BLaER1 treated with 17β-estradiol and CSF1 and Interleukin-3, amounts not matched to agents 10 nM and 100 nM (cell line): Measurements from ENCODE around the gene LITAF.
"Not testable (repeated sequence)": the region's sequence is repeated elsewhere in the genome, so short reads cannot be mapped to it uniquely, and the experiment has no call there.

ENCODE experiments used
- H3K27ac ChIP-seq, 11 experiments: shearing (Covaris generic); formaldehyde crosslinking; 2 replicates each; pipeline ENCODE4 v1.8.1; 2022
- H3K27me3 ChIP-seq, 11 experiments: shearing (Covaris generic); formaldehyde crosslinking; 2 replicates each; pipeline ENCODE4 v1.8.1; 2022
- H3K36me3 ChIP-seq, 11 experiments: shearing (Covaris generic); formaldehyde crosslinking; 2 replicates each; pipeline ENCODE4 v1.8.1; 2022
- H3K4me1 ChIP-seq, 10 experiments: shearing (Covaris generic); formaldehyde crosslinking; 2 replicates each; pipeline ENCODE4 v1.8.1; 2022
- H3K4me2 ChIP-seq, 11 experiments: shearing (Covaris generic); formaldehyde crosslinking; 2 replicates each; pipeline ENCODE4 v1.8.1; 2022
- H3K4me3 ChIP-seq, 10 experiments: shearing (Covaris generic); formaldehyde crosslinking; 2 replicates each; pipeline ENCODE4 v1.8.1; 2022
- H3K9ac ChIP-seq, 11 experiments: shearing (Covaris generic); formaldehyde crosslinking; 2 replicates each; pipeline ENCODE4 v1.8.1; 2022
- H3K9me3 ChIP-seq, 11 experiments: shearing (Covaris generic); formaldehyde crosslinking; replicated peaks in 1 of 11; 2 replicates each; pipeline ENCODE4 v1.8.1; 2022
- H4K20me1 ChIP-seq, 11 experiments: shearing (Covaris generic); formaldehyde crosslinking; 2 replicates each; pipeline ENCODE4 v1.8.1; 2022
- Cebpa-rat ChIP-seq, 11 experiments: shearing (Covaris generic); IDR thresholded peaks; 2 replicates each; pipeline ENCODE4 v1.8.1; 2022

The LITAF gene

GRCh38 chr16:11564046-11564926 lies 22.4 kb downstream of the LITAF start:
- Histone ChIP-seq H3K36me3 (peaks cover 5 to 88% (median 42%) of the 10 kb centered on the region in 11 experiments; a peak in 20 of 22 replicates), H3K4me1 (peaks cover 40 to 70% (median 47%) of the 10 kb centered on the region in 10 experiments), H3K27me3 (no peaks in the 10 kb centered on the region), H4K20me1 (peaks cover 93 to 100% (median 99%) of the 10 kb centered on the region in 11 experiments), H3K27ac (no peak overlapping the region), H3K9me3 (no peaks in the 10 kb centered on the region), H3K9ac (0 out of 22 replicates have a peak overlapping the region, but pooled peaks of 1 of the 11 experiments have one; percentile 24), H3K4me3 (no peak overlapping the region), H3K4me2 (peak overlapping the region in 6 of 11 experiments; percentile 3 to 86 (median 48); a peak in 6 of 22 replicates)
- no peak for TF ChIP-seq Cebpa-rat (IDR thresholded peaks at IDR 0.05)

GRCh38 chr16:11563493-11564040 lies 23.2 kb downstream of the LITAF start:
- H3K27ac ChIP-seq, result no peak overlapping the region
- no peak overlapping the region for H3K4me3 ChIP-seq
- peaks cover 0 to 86% (median 40%) of the 10 kb centered on the region in 11 experiments; a peak in 19 of 22 replicates for H3K36me3 ChIP-seq
- H3K9me3 ChIP-seq, result no peaks in the 10 kb centered on the region
- H4K20me1 ChIP-seq, result peaks cover 92 to 100% (median 99%) of the 10 kb centered on the region in 11 experiments
- H3K4me2 ChIP-seq, result peak overlapping the region; percentile 3 to 86 (median 37); a peak in 14 of 22 replicates
- H3K9ac ChIP-seq, result no peak overlapping the region
- TF ChIP-seq Cebpa-rat (IDR thresholded peaks at IDR 0.05), result no peak
- H3K4me1 ChIP-seq, result peaks cover 46 to 67% (median 51%) of the 10 kb centered on the region in 10 experiments
- H3K27me3 ChIP-seq, result no peaks in the 10 kb centered on the region

- H4K20me1 ChIP-seq, result peaks cover 92 to 100% (median 99%) of the 10 kb centered on the region in 11 experiments
- no peaks in the 10 kb centered on the region for H3K9me3 ChIP-seq
- peak overlapping the region; percentile 27 to 86 (median 71); a peak in 16 of 22 replicates for H3K4me2 ChIP-seq
- peaks cover 0 to 86% (median 39%) of the 10 kb centered on the region in 11 experiments; a peak in 19 of 22 replicates for H3K36me3 ChIP-seq
- peak overlapping the region in 2 of 11 experiments; percentile 25 to 58; a peak in 1 of 22 replicates for H3K9ac ChIP-seq
- no peak overlapping the region for H3K4me3 ChIP-seq
- peaks cover 52 to 68% (median 58%) of the 10 kb centered on the region in 10 experiments for H3K4me1 ChIP-seq
- TF ChIP-seq Cebpa-rat (IDR thresholded peaks at IDR 0.05), result no peak
- no peak overlapping the region for H3K27ac ChIP-seq
- no peaks in the 10 kb centered on the region for H3K27me3 ChIP-seq
Measured at GRCh38 chr16:11562941-11563340, 23.8 kb downstream of the LITAF start.

GRCh38 chr16:11562411-11562810 lies 24.3 kb downstream of the LITAF start:
- Histone ChIP-seq H3K4me2 (peak overlapping the region; percentile 27 to 86 (median 71); a peak in 20 of 22 replicates), H4K20me1 (peaks cover 92 to 100% (median 99%) of the 10 kb centered on the region in 11 experiments), H3K9me3 (no peaks in the 10 kb centered on the region; a peak in 1 of 22 replicates), H3K27me3 (no peaks in the 10 kb centered on the region), H3K4me1 (peaks cover 58 to 74% (median 63%) of the 10 kb centered on the region in 10 experiments), H3K4me3 (no peak overlapping the region), H3K9ac (peak overlapping the region in 1 of 11 experiments; percentile 58; a peak in 1 of 22 replicates), H3K27ac (no peak overlapping the region), H3K36me3 (peaks cover 0 to 86% (median 39%) of the 10 kb centered on the region in 11 experiments; a peak in 19 of 22 replicates)
- no peak for TF ChIP-seq Cebpa-rat (IDR thresholded peaks at IDR 0.05)

GRCh38 chr16:11561856-11562255 lies 24.9 kb downstream of the LITAF start:
- H3K4me1 ChIP-seq, result peaks cover 60 to 78% (median 67%) of the 10 kb centered on the region in 10 experiments
- no peak for TF ChIP-seq Cebpa-rat (IDR thresholded peaks at IDR 0.05)
- peaks cover 91 to 100% (median 99%) of the 10 kb centered on the region in 11 experiments for H4K20me1 ChIP-seq
- no peaks in the 10 kb centered on the region for H3K27me3 ChIP-seq
- peaks cover 0 to 86% (median 39%) of the 10 kb centered on the region in 11 experiments; a peak in 19 of 22 replicates for H3K36me3 ChIP-seq
- peak overlapping the region in 3 of 11 experiments; percentile 14 to 58 (median 42); a peak in 2 of 22 replicates for H3K9ac ChIP-seq
- peak overlapping the region; percentile 54 to 86 (median 72) for H3K4me2 ChIP-seq
- no peak overlapping the region for H3K27ac ChIP-seq
- peaks cover 0 to 5% (median 0%) of the 10 kb centered on the region in 11 experiments; a peak in 5 of 22 replicates for H3K9me3 ChIP-seq
- H3K4me3 ChIP-seq, result no peak overlapping the region

- Histone ChIP-seq H3K4me2 (peak overlapping the region; percentile 54 to 86 (median 72)), H3K27me3 (no peaks in the 10 kb centered on the region), H3K9me3 (peaks cover 0 to 9% (median 4%) of the 10 kb centered on the region in 11 experiments; a peak in 17 of 22 replicates), H3K4me1 (peaks cover 60 to 78% (median 68%) of the 10 kb centered on the region in 10 experiments), H3K27ac (0 out of 22 replicates have a peak overlapping the region, but pooled peaks of 2 of the 11 experiments have one; percentile 13 to 18), H3K4me3 (no peak overlapping the region), H3K36me3 (peaks cover 4 to 86% (median 39%) of the 10 kb centered on the region in 11 experiments), H4K20me1 (peaks cover 87 to 100% (median 99%) of the 10 kb centered on the region in 11 experiments), H3K9ac (peak overlapping the region in 8 of 11 experiments; percentile 8 to 58 (median 22); a peak in 6 of 22 replicates)
- no peak for TF ChIP-seq Cebpa-rat (IDR thresholded peaks at IDR 0.05)
Measured at GRCh38 chr16:11561454-11561805, 25.3 kb downstream of the LITAF start.

GRCh38 chr16:11560701-11561453 lies 25.8 kb downstream of the LITAF start:
- TF ChIP-seq Cebpa-rat (IDR thresholded peaks at IDR 0.05), result no peak
- Histone ChIP-seq H3K9ac (peak overlapping the region in 9 of 11 experiments; percentile 8 to 58 (median 31); a peak in 11 of 22 replicates), H3K27me3 (no peaks in the 10 kb centered on the region), H3K36me3 (peaks cover 10 to 86% (median 40%) of the 10 kb centered on the region in 11 experiments), H4K20me1 (peaks cover 82 to 100% (median 99%) of the 10 kb centered on the region in 11 experiments), H3K27ac (peak overlapping the region in 3 of 11 experiments; percentile 8 to 18 (median 13); a peak in 5 of 22 replicates), H3K4me2 (peak overlapping the region; percentile 54 to 86 (median 72)), H3K4me1 (peaks cover 61 to 83% (median 70%) of the 10 kb centered on the region in 10 experiments), H3K9me3 (peaks cover 0 to 15% (median 10%) of the 10 kb centered on the region in 11 experiments; a peak in 17 of 22 replicates), H3K4me3 (no peak overlapping the region)

- peak overlapping the region; percentile 38 to 74 (median 49) for H3K4me2 ChIP-seq
- not testable (repeated sequence) for H3K4me3 ChIP-seq, H3K27ac ChIP-seq, H3K27me3 ChIP-seq
- H3K36me3 ChIP-seq, result peaks cover 31 to 89% (median 56%) of the 10 kb centered on the region in 11 experiments
- H3K4me1 ChIP-seq, result peaks cover 55 to 78% (median 65%) of the 10 kb centered on the region in 10 experiments
- H3K9me3 ChIP-seq, result peaks cover 0 to 17% (median 13%) of the 10 kb centered on the region in 11 experiments; a peak in 17 of 22 replicates
- H3K9ac ChIP-seq, result peak overlapping the region in 5 of 11 experiments; percentile 3 to 56 (median 24); a peak in 4 of 22 replicates
- peaks cover 63 to 100% (median 97%) of the 10 kb centered on the region in 11 experiments for H4K20me1 ChIP-seq
Measured at GRCh38 chr16:11558308-11558823, 28.4 kb downstream of the LITAF start.
